Sigmoid colon (tissue), 3 donors: Measurements from ENCODE around the gene SPTBN1.

Experiments
- POLR2A ChIP-seq, 2 donors: fragments of 450-650 bp; IDR thresholded peaks; one replicate each; pipeline ENCODE4 v1.6.1; 2016; ENCODE audit warnings: antibody characterized with exemption in 2 of 2, mild to moderate bottlenecking in 2 of 2, moderate library complexity in 2 of 2
- TF ChIP-seq, protein P1 (sequence below), 4 experiments: fragments of 450-650 bp in 3 of 4; fragments of 200-600 bp in 1 of 4; IDR thresholded peaks; one replicate each; pipeline ENCODE4 v1.5.1; 2016 to 2019; ENCODE audit warnings: antibody characterized with exemption in 4 of 4, mild to moderate bottlenecking in 3 of 4, moderate library complexity in 2 of 4

DNA sequence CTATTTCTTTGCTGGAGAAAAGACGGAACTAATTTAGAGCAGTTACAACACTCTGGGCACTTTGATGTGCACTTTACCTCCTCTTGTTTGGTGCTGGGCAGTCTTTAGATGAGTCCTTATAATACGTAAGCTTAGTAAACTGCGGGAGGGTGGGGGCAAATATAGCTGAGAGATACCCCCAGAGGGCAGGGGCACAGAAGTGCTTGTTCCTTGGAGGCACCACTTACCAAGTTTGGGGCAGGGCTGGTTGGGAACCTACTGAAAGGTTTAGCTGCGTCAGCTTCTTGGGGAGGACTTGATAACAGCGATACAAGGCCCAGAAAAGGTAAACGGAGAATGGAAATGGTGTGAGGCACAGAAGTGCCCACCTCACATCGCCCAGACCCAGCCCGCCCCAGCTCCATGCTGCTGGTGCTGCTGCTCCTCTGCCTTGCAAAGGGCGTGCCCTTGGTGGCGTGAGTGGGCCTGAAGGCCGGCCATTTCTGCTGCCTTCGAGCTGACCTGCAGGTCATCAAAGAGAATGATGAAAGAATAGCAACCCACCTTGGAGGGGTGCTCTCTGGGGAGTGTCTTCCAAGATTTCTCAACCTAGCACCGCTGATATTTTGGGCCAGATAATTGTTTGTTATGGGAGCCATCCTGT is 139.2 kb downstream of the SPTBN1 start:
- TF ChIP-seq, protein P1, sequence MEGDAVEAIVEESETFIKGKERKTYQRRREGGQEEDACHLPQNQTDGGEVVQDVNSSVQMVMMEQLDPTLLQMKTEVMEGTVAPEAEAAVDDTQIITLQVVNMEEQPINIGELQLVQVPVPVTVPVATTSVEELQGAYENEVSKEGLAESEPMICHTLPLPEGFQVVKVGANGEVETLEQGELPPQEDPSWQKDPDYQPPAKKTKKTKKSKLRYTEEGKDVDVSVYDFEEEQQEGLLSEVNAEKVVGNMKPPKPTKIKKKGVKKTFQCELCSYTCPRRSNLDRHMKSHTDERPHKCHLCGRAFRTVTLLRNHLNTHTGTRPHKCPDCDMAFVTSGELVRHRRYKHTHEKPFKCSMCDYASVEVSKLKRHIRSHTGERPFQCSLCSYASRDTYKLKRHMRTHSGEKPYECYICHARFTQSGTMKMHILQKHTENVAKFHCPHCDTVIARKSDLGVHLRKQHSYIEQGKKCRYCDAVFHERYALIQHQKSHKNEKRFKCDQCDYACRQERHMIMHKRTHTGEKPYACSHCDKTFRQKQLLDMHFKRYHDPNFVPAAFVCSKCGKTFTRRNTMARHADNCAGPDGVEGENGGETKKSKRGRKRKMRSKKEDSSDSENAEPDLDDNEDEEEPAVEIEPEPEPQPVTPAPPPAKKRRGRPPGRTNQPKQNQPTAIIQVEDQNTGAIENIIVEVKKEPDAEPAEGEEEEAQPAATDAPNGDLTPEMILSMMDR (IDR thresholded peaks at IDR 0.05): no peak
- no peak for TF ChIP-seq POLR2A (IDR thresholded peaks at IDR 0.05)
